ENCODE measurements around the gene KCNJ6. TPM values are rescaled to one million over a fixed set of nuclear protein-coding genes. Genes with fewer than 3 reads are reported as not detected.
A peak's percentile ranks its signal among the peaks of the same experiment; 100 is the strongest.

KCNJ6 gene
- total and polyA plus RNA-seq, 2 experiments from 2014 or later: 0.07 to 0.46 TPM

- peak; percentile 58 for DNase-seq (ENCODE audit: low spot score)
- TF ChIP-seq EZH2phosphoT487 (IDR thresholded peaks at IDR 0.05; ENCODE audit: low read depth, severe bottlenecking, unreplicated experiment) (no peak), EZH2 (IDR thresholded peaks at IDR 0.05; ENCODE audit: borderline replicate concordance) (no peak)
- TF ChIP-seq, protein P1, sequence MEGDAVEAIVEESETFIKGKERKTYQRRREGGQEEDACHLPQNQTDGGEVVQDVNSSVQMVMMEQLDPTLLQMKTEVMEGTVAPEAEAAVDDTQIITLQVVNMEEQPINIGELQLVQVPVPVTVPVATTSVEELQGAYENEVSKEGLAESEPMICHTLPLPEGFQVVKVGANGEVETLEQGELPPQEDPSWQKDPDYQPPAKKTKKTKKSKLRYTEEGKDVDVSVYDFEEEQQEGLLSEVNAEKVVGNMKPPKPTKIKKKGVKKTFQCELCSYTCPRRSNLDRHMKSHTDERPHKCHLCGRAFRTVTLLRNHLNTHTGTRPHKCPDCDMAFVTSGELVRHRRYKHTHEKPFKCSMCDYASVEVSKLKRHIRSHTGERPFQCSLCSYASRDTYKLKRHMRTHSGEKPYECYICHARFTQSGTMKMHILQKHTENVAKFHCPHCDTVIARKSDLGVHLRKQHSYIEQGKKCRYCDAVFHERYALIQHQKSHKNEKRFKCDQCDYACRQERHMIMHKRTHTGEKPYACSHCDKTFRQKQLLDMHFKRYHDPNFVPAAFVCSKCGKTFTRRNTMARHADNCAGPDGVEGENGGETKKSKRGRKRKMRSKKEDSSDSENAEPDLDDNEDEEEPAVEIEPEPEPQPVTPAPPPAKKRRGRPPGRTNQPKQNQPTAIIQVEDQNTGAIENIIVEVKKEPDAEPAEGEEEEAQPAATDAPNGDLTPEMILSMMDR (IDR thresholded peaks at IDR 0.05; ENCODE audit: poor library complexity): peak; percentile 20
- no peak overlapping the region for H3K4me2 ChIP-seq
These were observed 257.3 kb downstream of the KCNJ6 start for GRCh38 chr21:37658817-37659458.

GRCh38 chr21:37658121-37658816 is 258.0 kb downstream of the KCNJ6 start:
- Histone ChIP-seq H3K4me2 (no peak overlapping the region), H3K4me3 (no peak overlapping the region), H4K20me1 (ENCODE audit: insufficient read depth, poor library complexity, severe bottlenecking) (no peaks in the 10 kb centered on the region), H3K9me3 (ENCODE audit: low read depth) (no peaks in the 10 kb centered on the region), H3K9me2 (replicated peaks; ENCODE audit: insufficient read depth) (no peaks in the 10 kb centered on the region), H3K27ac (no peak overlapping the region), H3K79me2 (no peaks in the 10 kb centered on the region), H2AFZ (no peak overlapping the region), H3K27me3 (no peaks in the 10 kb centered on the region), H3K4me1 (ENCODE audit: insufficient read depth) (peaks cover 7% of the 10 kb centered on the region), H3K36me3 (replicated peaks; ENCODE audit: insufficient read depth, low read depth) (no peaks in the 10 kb centered on the region)
- 79% methylated on average over 9 of the region's 10 CpGs for WGBS (ENCODE audit: low lambda C conversion rate, missing lambda C conversion rate)
- no peak for DNase-seq (ENCODE audit: low spot score)
- TF ChIP-seq EZH2phosphoT487 (IDR thresholded peaks at IDR 0.05; ENCODE audit: low read depth, severe bottlenecking, unreplicated experiment): no peak
- TF ChIP-seq EZH2 (IDR thresholded peaks at IDR 0.05; ENCODE audit: borderline replicate concordance): no peak
- TF ChIP-seq, protein P1 (IDR thresholded peaks at IDR 0.05; ENCODE audit: poor library complexity): no peak

More at GRCh38 chr21:37658817-37659458, 257.3 kb downstream of the KCNJ6 start:
- Histone ChIP-seq H3K36me3 (replicated peaks; ENCODE audit: insufficient read depth, low read depth) (no peaks in the 10 kb centered on the region), H3K27ac (peak overlapping the region; percentile 31), H3K9me3 (ENCODE audit: low read depth) (no peaks in the 10 kb centered on the region), H3K4me1 (ENCODE audit: insufficient read depth) (peaks cover 7% of the 10 kb centered on the region), H3K9me2 (replicated peaks; ENCODE audit: insufficient read depth) (no peaks in the 10 kb centered on the region), H3K27me3 (no peaks in the 10 kb centered on the region), H4K20me1 (ENCODE audit: insufficient read depth, poor library complexity, severe bottlenecking) (no peaks in the 10 kb centered on the region), H2AFZ (no peak overlapping the region), H3K79me2 (no peaks in the 10 kb centered on the region), H3K4me3 (no peak overlapping the region)
- 69% methylated on average over 7 of the region's 7 CpGs for WGBS (ENCODE audit: low lambda C conversion rate, missing lambda C conversion rate)

GRCh38 chr21:37656899-37657298 is 259.4 kb downstream of the KCNJ6 start:
- TF ChIP-seq EZH2 (IDR thresholded peaks at IDR 0.05; ENCODE audit: borderline replicate concordance): no peak
- TF ChIP-seq, protein P1 (IDR thresholded peaks at IDR 0.05; ENCODE audit: poor library complexity): no peak
- no peak for TF ChIP-seq EZH2phosphoT487 (IDR thresholded peaks at IDR 0.05; ENCODE audit: low read depth, severe bottlenecking, unreplicated experiment)

More at GRCh38 chr21:37656899-37657298, 259.4 kb downstream of the KCNJ6 start:
- no peaks in the 10 kb centered on the region for H3K79me2 ChIP-seq
- H3K9me2 ChIP-seq (replicated peaks; ENCODE audit: insufficient read depth): no peaks in the 10 kb centered on the region
- H2AFZ ChIP-seq: no peak overlapping the region
- WGBS (ENCODE audit: low lambda C conversion rate, missing lambda C conversion rate): 89% methylated on average over 5 of the region's 5 CpGs
- H3K27me3 ChIP-seq: peaks cover 3% of the 10 kb centered on the region
- DNase-seq (ENCODE audit: low spot score): no peak
- H3K36me3 ChIP-seq (replicated peaks; ENCODE audit: insufficient read depth, low read depth): no peaks in the 10 kb centered on the region
- no peak overlapping the region for H3K27ac ChIP-seq
- H4K20me1 ChIP-seq (ENCODE audit: insufficient read depth, poor library complexity, severe bottlenecking): no peaks in the 10 kb centered on the region
- H3K9me3 ChIP-seq (ENCODE audit: low read depth): no peaks in the 10 kb centered on the region
- H3K4me2 ChIP-seq: no peak overlapping the region
- peaks cover 7% of the 10 kb centered on the region for H3K4me1 ChIP-seq (ENCODE audit: insufficient read depth)
- H3K4me3 ChIP-seq: no peak overlapping the region

Data from hepatocyte (in vitro differentiated cells).